ENCODE measurements around the gene TMEM132D. TPM values are rescaled to one million over a fixed set of nuclear protein-coding genes. Genes with fewer than 3 reads are reported as not detected.

Gene TMEM132D
- total and polyA plus RNA-seq, 2 of the 8 experiments (the other 6 are each of a cell fraction or from before 2014, with no cell fraction given), result 3.5 to 10.1 TPM

GRCh38 chr12:129136694-129137325 is 767.0 kb downstream of the TMEM132D start:
- Histone ChIP-seq H3K27ac (ENCODE audit: low read depth, low read length) (no peak overlapping the region), H3K23me2 (ENCODE audit: low read depth, low read length) (peaks cover 10% of the 10 kb centered on the region; the same call in 1 of the 2 replicates), H2BK15ac (ENCODE audit: low read length) (no peak overlapping the region), H3K9ac (replicated peaks in 1 of 4; ENCODE audit: extremely low read depth in 1 of 4, low read depth in 3 of 4, low read length in 3 of 4) (no peak overlapping the region), H3K23ac (ENCODE audit: insufficient read length) (no peak overlapping the region), H4K91ac (replicated peaks; ENCODE audit: insufficient read length, low read length) (no peak overlapping the region), H3K18ac (ENCODE audit: extremely low read depth, low read length) (no peak overlapping the region), H3K14ac (ENCODE audit: insufficient read length) (no peak overlapping the region), H3K9me3 (ENCODE audit: insufficient read depth in 2 of 2, low read depth in 1 of 2, low read length in 1 of 2) (no peaks in the 10 kb centered on the region), H3K4me1 (replicated peaks in 1 of 4; ENCODE audit: control insufficient read depth in 3 of 4, insufficient read depth in 4 of 4, low read length in 3 of 4) (no peaks in the 10 kb centered on the region), H2BK20ac (ENCODE audit: low read length) (no peak overlapping the region), H4K8ac (ENCODE audit: extremely low read depth, insufficient read depth, low read length) (no peak overlapping the region), H3K79me2 (ENCODE audit: control insufficient read depth in 1 of 2, insufficient read depth in 2 of 2, low read length in 2 of 2) (no peaks in the 10 kb centered on the region), H3K4ac (replicated peaks; ENCODE audit: insufficient read length, low read depth, low read length) (peak overlapping the region; percentile 21), H3K27me3 (replicated peaks in 1 of 4; ENCODE audit: control insufficient read depth in 3 of 4, extremely low read depth in 1 of 4, insufficient read depth in 3 of 4, low read length in 3 of 4) (no peaks in the 10 kb centered on the region), H3K56ac (replicated peaks; ENCODE audit: insufficient read length, low read depth, low read length) (peak overlapping the region; percentile 94), H3K79me1 (ENCODE audit: low read depth, low read length) (no peaks in the 10 kb centered on the region), H4K5ac (ENCODE audit: insufficient read length, low read depth, low read length) (no peak overlapping the region), H2BK120ac (replicated peaks; ENCODE audit: low read depth, low read length) (no peak overlapping the region), H3K4me2 (ENCODE audit: insufficient read depth in 1 of 2, low read depth in 2 of 2, low read length in 2 of 2) (no peak overlapping the region), H2AFZ (ENCODE audit: low read length) (no peak overlapping the region), H2BK5ac (ENCODE audit: low read depth, low read length) (no peak overlapping the region), H3K4me3 (ENCODE audit: extremely low read depth in 1 of 4, insufficient read depth in 2 of 4, low read depth in 3 of 4, low read length in 4 of 4) (no peak overlapping the region), H2AK5ac (ENCODE audit: low read depth, low read length) (peak overlapping the region; percentile 82; the same call in 1 of the 2 replicates), H4K20me1 (replicated peaks in 1 of 2; ENCODE audit: control insufficient read depth in 1 of 2, insufficient read depth in 2 of 2, low read length in 2 of 2) (peaks cover 0 to 7% of the 10 kb centered on the region in 2 experiments), H3K36me3 (ENCODE audit: control insufficient read depth in 2 of 4, insufficient read depth in 4 of 4, low read length in 3 of 4) (no peaks in the 10 kb centered on the region; a peak in 1 of 8 replicates), H2BK12ac (ENCODE audit: low read depth, low read length) (no peak overlapping the region; the same call in 1 of the 2 replicates)
- no peak for DNase-seq (ENCODE audit: low read depth in 1 of 2, low spot score in 2 of 2)
- no peak for FAIRE-seq
- CTCF ChIA-PET (ENCODE audit: partially characterized antibody), result no interaction called here
- POLR2A ChIA-PET (ENCODE audit: partially characterized antibody), result no interaction called here
- WGBS, 2 experiments (ENCODE audit: extremely low coverage in 1 of 2, insufficient coverage in 1 of 2, insufficient read length in 1 of 2, insufficient replicate concordance in 2 of 2, low coverage in 1 of 2, low lambda C conversion rate in 2 of 2, missing lambda C conversion rate in 1 of 2), result 90 to 100% methylated on average over 2 to 3 of the region's 3 CpGs
- TF ChIP-seq POLR2AphosphoS5 (IDR thresholded peaks at IDR 0.05; ENCODE audit: low read depth, low read length) (no peak), POU5F1 (IDR thresholded peaks at IDR 0.05; ENCODE audit: low read depth, low read length) (no peak), NRF1 (IDR thresholded peaks at IDR 0.05; ENCODE audit: low read depth, low read length) (no peak), USF2 (IDR thresholded peaks at IDR 0.05; ENCODE audit: low read length) (no peak), RXRA (IDR thresholded peaks at IDR 0.05; ENCODE audit: insufficient read depth, low read depth, low read length) (no peak)

All from H1 (cell line).